PC-9 (cell line): ENCODE results near the gene TMEM126A. TPM values are rescaled to one million over a fixed set of nuclear protein-coding genes. Genes with fewer than 3 reads are reported as not detected.
A peak's percentile ranks its signal among the peaks of the same experiment; 100 is the strongest.

Source experiments
- BruUV-seq: library from RNA; stranded (reverse); fragments of 400-500 nt; replicated peaks from 2 replicates; lab custom pipeline; 2021; lab: Mats Ljungman, UMichigan
- CTCF ChIA-PET: fragments of 300-600 bp; sonication (Branson Sonifier 250); formaldehyde crosslinking; loops from one replicate; lab custom pipeline; 2022; ENCODE audit warnings: antibody characterized with exemption; lab: Charles Lee
- POLR2A ChIA-PET: fragments of 300-600 bp; sonication (Branson Sonifier 250); formaldehyde crosslinking; loops from one replicate; lab custom pipeline; 2022; ENCODE audit warnings: antibody characterized with exemption; ENCODE audit not compliant: unreplicated experiment; lab: Charles Lee
- DNase-seq, 2 experiments: peaks; one replicate each; pipeline versions ENCODE4 v3.0.0 to v3.0.0-alpha.2; 2015 to 2022; ENCODE audit warnings: mixed read lengths in 1 of 2
- H2AFZ ChIP-seq: fragments of 200-600 bp; sonication (generic); 2 replicates; pipeline ENCODE4 v1.8.1; 2017; ENCODE audit warnings: antibody characterized with exemption
- H3F3A ChIP-seq: fragments of 200-600 bp; sonication (generic); 2 replicates; pipeline ENCODE4 v1.8.1; 2017; ENCODE audit warnings: antibody characterized with exemption, mild to moderate bottlenecking, low read depth; ENCODE audit not compliant: insufficient read depth
- H3K27ac ChIP-seq: fragments of 200-600 bp; sonication (generic); 2 replicates; pipeline ENCODE4 v1.6.1; 2016; ENCODE audit warnings: mixed run types
- H3K27me3 ChIP-seq: fragments of 200-600 bp; sonication (generic); 2 replicates; pipeline ENCODE4 v1.6.1; 2016; ENCODE audit warnings: low read depth, mixed run types; ENCODE audit not compliant: insufficient read depth
- H3K36me3 ChIP-seq: fragments of 200-600 bp; sonication (generic); 2 replicates; pipeline ENCODE4 v1.6.1; 2016; ENCODE audit warnings: low read depth, mixed run types
- H3K4me1 ChIP-seq: fragments of 200-600 bp; sonication (generic); replicated peaks from 2 replicates; pipeline ENCODE4 v1.6.1; 2016; ENCODE audit warnings: mixed run types; ENCODE audit not compliant: insufficient read depth
- H3K4me2 ChIP-seq: fragments of 200-600 bp; sonication (generic); 2 replicates; pipeline ENCODE4 v1.6.1; 2017; ENCODE audit warnings: mixed run types
- H3K4me3 ChIP-seq: fragments of 200-600 bp; sonication (generic); 2 replicates; pipeline ENCODE4 v1.6.1; 2016; ENCODE audit warnings: mixed run types
- H3K79me2 ChIP-seq: fragments of 200-600 bp; sonication (generic); 2 replicates; pipeline ENCODE4 v1.6.1; 2017; ENCODE audit warnings: low read depth, mixed run types
- H3K9me2 ChIP-seq: fragments of 200-600 bp; sonication (generic); 2 replicates; pipeline ENCODE4 v1.8.1; 2017; ENCODE audit warnings: mild to moderate bottlenecking; ENCODE audit not compliant: insufficient read depth
- H3K9me3 ChIP-seq: fragments of 200-600 bp; sonication (generic); 2 replicates; pipeline ENCODE4 v1.8.1; 2016; ENCODE audit warnings: low read depth; ENCODE audit not compliant: insufficient read depth
- H4K20me1 ChIP-seq: fragments of 200-600 bp; sonication (generic); 2 replicates; pipeline ENCODE4 v1.8.1; 2017; ENCODE audit not compliant: insufficient read depth
- EZH2 ChIP-seq: fragments of 200-600 bp; sonication (generic); IDR thresholded peaks from 2 replicates; pipeline ENCODE4 v1.8.0; 2017; ENCODE audit warnings: antibody characterized with exemption, low read depth
- intact Hi-C: fragments of 100-400 bp; cut with micrococcal nuclease; formaldehyde crosslinking; loops from one replicate; pipeline ENCODE4 v1.10.0; 2022; ENCODE audit not compliant: unreplicated experiment
- total RNA-seq: library from RNA; stranded (reverse); gene quantifications from 2 replicates; pipeline ENCODE4 v1.2.3, GENCODE V29; 2021
- TF ChIP-seq, protein P1 (sequence below): fragments of 200-600 bp; sonication (generic); conservative IDR thresholded peaks from 2 replicates; pipeline ENCODE4 v1.6.1; 2017; ENCODE audit warnings: mixed run types, antibody characterized with exemption, mild to moderate bottlenecking, moderate library complexity

Gene TMEM126A
- total RNA-seq, 1 experiment from 2014 or later: 26.3 TPM

DNA sequence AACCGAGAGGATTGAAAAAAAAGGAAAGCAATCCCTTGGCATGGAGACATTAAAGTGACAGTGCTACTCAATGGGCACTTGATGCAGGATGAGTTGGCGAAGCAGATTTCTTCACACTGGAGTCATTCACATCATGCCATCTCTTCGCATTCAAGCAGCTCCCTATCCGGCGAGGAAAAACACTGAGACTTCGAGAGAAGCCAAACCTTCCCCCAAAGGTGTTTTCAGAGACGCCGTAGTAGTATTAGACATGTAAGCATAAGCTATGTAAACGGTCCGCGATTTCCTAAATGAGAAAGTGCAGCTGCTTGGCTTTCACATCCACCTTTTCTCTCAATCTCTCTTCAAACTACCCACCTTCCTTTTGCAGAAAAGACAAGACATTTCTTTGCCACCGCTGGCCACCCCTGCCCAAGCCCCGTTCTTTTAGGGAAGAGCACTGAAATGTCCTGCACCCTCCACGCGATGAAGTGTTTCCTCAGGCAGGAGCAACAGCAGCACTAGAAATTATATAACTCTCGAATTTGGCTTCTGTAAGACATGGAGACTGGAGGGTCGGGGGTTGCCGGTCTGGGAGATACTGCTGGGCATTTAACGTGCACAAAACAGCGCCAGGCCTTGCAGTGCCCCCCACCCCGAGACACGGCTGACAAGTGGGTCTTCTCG, 20.3 kb upstream of the TMEM126A start, which contains the start of gene DLG2:
DLG2 (minus strand) TSS at position 13 of the 666 bp plus-strand sequence.
- Histone ChIP-seq H3K4me3 (peak within 1 kb of the TSS; percentile 79), H3K9me2 (no peaks in the 10 kb centered on the region), H3K27me3 (no peaks in the 10 kb centered on the region), H3K4me1 (peaks cover 29% of the 10 kb centered on the region), H3K79me2 (peaks cover 44% of the 10 kb centered on the region), H3K27ac (peak within 1 kb of the TSS; percentile 35), H4K20me1 (no peaks in the 10 kb centered on the region), H3K4me2 (peak within 1 kb of the TSS; percentile 84), H2AFZ (peak within 1 kb of the TSS; percentile 89), H3K36me3 (peaks cover 14% of the 10 kb centered on the region), H3K9me3 (no peaks in the 10 kb centered on the region), H3F3A (peaks cover 6% of the 10 kb centered on the region; the same call in 1 of the 2 replicates)
- ChIA-PET POLR2A (interaction anchor here (0.6 to 1.2 kb wide), 7 partner anchors 217 to 938 kb away, joined by 3 to 9 read pairs (median 3); partner anchors contain the start of gene EED), CTCF (no interaction called here)
- intact Hi-C loops: loop anchor here (10.0 kb wide), 1 partner anchor 217 kb away; no protein-coding TSS in a partner anchor
- no peak for TF ChIP-seq EZH2
- TF ChIP-seq, protein P1, sequence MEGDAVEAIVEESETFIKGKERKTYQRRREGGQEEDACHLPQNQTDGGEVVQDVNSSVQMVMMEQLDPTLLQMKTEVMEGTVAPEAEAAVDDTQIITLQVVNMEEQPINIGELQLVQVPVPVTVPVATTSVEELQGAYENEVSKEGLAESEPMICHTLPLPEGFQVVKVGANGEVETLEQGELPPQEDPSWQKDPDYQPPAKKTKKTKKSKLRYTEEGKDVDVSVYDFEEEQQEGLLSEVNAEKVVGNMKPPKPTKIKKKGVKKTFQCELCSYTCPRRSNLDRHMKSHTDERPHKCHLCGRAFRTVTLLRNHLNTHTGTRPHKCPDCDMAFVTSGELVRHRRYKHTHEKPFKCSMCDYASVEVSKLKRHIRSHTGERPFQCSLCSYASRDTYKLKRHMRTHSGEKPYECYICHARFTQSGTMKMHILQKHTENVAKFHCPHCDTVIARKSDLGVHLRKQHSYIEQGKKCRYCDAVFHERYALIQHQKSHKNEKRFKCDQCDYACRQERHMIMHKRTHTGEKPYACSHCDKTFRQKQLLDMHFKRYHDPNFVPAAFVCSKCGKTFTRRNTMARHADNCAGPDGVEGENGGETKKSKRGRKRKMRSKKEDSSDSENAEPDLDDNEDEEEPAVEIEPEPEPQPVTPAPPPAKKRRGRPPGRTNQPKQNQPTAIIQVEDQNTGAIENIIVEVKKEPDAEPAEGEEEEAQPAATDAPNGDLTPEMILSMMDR: no peak
- DNase-seq: peak; percentile 11 to 65
- BruUV-seq: TSS peak; percentile 83

DNA sequence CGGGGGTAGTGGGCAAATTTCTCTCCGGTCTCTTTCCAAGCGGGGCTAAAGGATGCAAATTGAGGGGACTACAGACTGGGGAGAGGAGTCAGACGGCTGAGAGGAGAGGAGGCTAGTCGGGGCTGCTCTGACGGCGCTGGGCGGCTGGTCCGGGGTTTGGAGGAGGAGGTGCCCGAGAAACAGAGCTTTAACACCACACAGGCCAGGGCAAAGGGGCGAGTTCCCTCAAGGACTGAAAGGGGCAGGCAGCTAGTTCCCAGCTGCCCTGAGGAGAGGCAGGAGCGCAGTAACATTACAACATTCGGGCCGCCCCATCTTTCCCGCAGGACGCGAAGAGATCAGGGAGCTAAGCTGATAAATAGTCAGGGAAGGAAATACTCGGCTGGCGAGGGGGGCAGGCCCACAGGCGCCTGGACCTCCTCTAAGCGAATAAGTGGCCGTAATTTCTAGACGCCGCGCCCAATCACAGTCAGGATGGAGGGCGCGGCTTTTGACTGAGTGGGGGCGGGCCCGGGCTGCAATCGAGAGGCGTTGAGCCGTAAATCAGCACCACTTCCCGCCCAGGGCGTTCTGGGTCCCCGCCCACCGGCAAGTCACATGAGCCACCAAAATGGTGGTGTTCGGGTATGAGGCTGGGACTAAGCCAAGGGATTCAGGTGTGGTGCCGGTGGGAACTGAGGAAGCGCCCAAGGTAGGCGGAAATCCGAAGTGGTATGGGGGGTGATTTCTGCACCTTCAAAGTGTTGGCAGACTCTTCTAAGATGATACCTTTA, 19.6 kb upstream of the TMEM126A start, which contains the start of gene TMEM126B:
TMEM126B (plus strand) TSS at position 596 of the 773 bp plus-strand sequence; CDS start at position 611, 15 bp downstream.
- Histone ChIP-seq H3K9me3 (no peaks in the 10 kb centered on the region), H3K27ac (peak within 1 kb of the TSS; percentile 65), H3K4me2 (peak within 1 kb of the TSS; percentile 86), H3K9me2 (no peaks in the 10 kb centered on the region), H3K36me3 (peaks cover 14% of the 10 kb centered on the region), H3K4me1 (peaks cover 29% of the 10 kb centered on the region), H2AFZ (peak within 1 kb of the TSS; percentile 89), H3F3A (peaks cover 6% of the 10 kb centered on the region; the same call in 1 of the 2 replicates), H3K27me3 (no peaks in the 10 kb centered on the region), H3K79me2 (peaks cover 44% of the 10 kb centered on the region), H3K4me3 (peak within 1 kb of the TSS; percentile 79), H4K20me1 (no peaks in the 10 kb centered on the region)
- TF ChIP-seq EZH2: no peak
- no TSS peak for BruUV-seq
- ChIA-PET POLR2A (interaction anchor here (0.6 to 1.2 kb wide), 9 partner anchors 19 to 938 kb away, joined by 3 to 9 read pairs (median 6); partner anchors contain the start of genes EED and TMEM126A), CTCF (no interaction called here)
- peak; percentile 96 to 99 for DNase-seq
- intact Hi-C loops: loop anchor here (2.0 to 10.0 kb wide), 3 partner anchors 37 to 617 kb away; partner anchors contain the start of genes CREBZF and EED

DNA sequence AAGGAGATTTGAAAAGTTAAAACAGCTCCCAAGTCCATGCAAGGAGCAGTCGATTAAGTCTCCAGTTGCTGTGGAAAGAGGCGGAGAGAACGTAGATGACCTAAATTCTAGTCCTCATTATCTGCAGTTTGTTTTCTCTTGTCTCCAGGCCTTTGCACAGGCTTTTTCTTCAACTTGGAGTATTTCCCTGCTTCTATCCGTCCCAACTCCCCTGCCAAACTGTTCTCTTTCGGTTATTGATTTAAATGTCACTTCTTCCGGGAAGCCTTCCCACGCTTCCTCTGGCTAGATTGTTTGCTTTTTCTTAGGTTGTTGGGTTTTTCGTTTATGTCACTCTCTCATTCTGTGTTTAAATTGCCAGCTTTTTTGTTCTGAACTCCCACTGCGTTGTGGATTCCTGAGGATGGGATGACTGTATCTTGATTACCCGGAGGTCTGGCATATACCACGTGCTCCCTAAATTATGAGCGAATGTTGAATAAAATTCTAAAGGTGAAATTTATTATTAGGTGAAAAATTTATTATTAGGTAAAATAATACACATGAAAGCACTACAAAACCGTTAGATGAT, 18.9 kb upstream of the TMEM126A start:
- peak overlapping the region; percentile 86 for H3K4me2 ChIP-seq
- no peaks in the 10 kb centered on the region for H3K27me3 ChIP-seq
- peaks cover 29% of the 10 kb centered on the region for H3K4me1 ChIP-seq
- peaks cover 20% of the 10 kb centered on the region for H3K36me3 ChIP-seq
- intact Hi-C loops: loop anchor here (2.0 to 10.0 kb wide), 3 partner anchors 36 to 616 kb away; partner anchors contain the start of genes CREBZF and EED
- H3K79me2 ChIP-seq: peaks cover 50% of the 10 kb centered on the region
- DNase-seq: no peak
- BruUV-seq: TSS peak; percentile 62
- H3F3A ChIP-seq: peaks cover 6% of the 10 kb centered on the region; the same call in 1 of the 2 replicates
- H3K27ac ChIP-seq: peak overlapping the region; percentile 65
- no peaks in the 10 kb centered on the region for H4K20me1 ChIP-seq
- CTCF ChIA-PET: no interaction called here
- POLR2A ChIA-PET: interaction anchor here (0.6 to 0.7 kb wide), 4 partner anchors 19 to 489 kb away, joined by 3 to 7 read pairs (median 4); partner anchors contain the start of gene TMEM126A
- H3K4me3 ChIP-seq: peak overlapping the region; percentile 79
- H3K9me3 ChIP-seq: no peaks in the 10 kb centered on the region
- TF ChIP-seq, protein P1: no peak
- no peak for TF ChIP-seq EZH2
- no peaks in the 10 kb centered on the region for H3K9me2 ChIP-seq
- peak overlapping the region; percentile 89 for H2AFZ ChIP-seq
